ENCODE measurements around the gene VANGL1. TPM values are rescaled to one million over a fixed set of nuclear protein-coding genes. Genes with fewer than 3 reads are reported as not detected.

The VANGL1 gene
- total RNA-seq, 2 experiments from 2014 or later: 1.9 to 2.7 TPM

DNA sequence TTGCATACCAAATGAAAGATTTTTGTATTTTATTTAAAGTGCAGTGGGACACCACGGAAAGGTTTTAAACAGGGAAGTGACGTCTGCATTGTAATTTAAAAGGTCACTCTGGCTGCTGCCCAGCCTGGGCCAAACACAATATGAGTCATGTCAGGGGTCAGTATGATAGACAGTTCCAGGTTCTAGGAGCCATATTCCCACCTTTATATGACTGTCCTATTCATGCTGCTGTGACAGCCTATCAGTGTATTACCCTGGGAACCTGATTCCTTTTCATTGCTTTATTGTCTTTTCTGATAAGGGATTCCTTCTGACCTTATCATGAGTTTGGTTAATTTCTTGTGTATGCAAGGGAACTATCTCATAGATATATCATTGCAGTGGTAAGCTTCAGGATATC, 5.3 kb downstream of the VANGL1 start:
- Mint-ChIP-seq H3K36me3 (ENCODE audit: low read depth) (peaks cover under 1% of the 10 kb centered on the region), H3K27ac (no peak overlapping the region), H3K9me3 (no peaks in the 10 kb centered on the region), H3K4me3 (no peak overlapping the region), H3K27me3 (peaks cover 14% of the 10 kb centered on the region), H3K4me1 (ENCODE audit: low read depth) (peaks cover 6% of the 10 kb centered on the region)
- no peak for DNase-seq
- no peak for ATAC-seq
- no peak for TF ChIP-seq CTCF (IDR thresholded peaks at IDR 0.05)
- intact Hi-C loops (cut with micrococcal nuclease): no loop called here
- ChIA-PET POLR2A (no interaction called here), CTCF (no interaction called here)

GRCh38 chr1:115647507-115647906, 5.7 kb downstream of the VANGL1 start:
- DNase-seq (peak; percentile 64), ATAC-seq (peak; percentile 87)
- Mint-ChIP-seq H3K27ac (no peak overlapping the region), H3K9me3 (no peaks in the 10 kb centered on the region), H3K4me1 (ENCODE audit: low read depth) (peaks cover 6% of the 10 kb centered on the region), H3K36me3 (ENCODE audit: low read depth) (peaks cover 2% of the 10 kb centered on the region), H3K27me3 (peaks cover 14% of the 10 kb centered on the region), H3K4me3 (no peak overlapping the region)
- TF ChIP-seq CTCF (IDR thresholded peaks at IDR 0.05): no peak
- POLR2A ChIA-PET: no interaction called here
- CTCF ChIA-PET: no interaction called here
- intact Hi-C loops (cut with micrococcal nuclease): no loop called here

DNA sequence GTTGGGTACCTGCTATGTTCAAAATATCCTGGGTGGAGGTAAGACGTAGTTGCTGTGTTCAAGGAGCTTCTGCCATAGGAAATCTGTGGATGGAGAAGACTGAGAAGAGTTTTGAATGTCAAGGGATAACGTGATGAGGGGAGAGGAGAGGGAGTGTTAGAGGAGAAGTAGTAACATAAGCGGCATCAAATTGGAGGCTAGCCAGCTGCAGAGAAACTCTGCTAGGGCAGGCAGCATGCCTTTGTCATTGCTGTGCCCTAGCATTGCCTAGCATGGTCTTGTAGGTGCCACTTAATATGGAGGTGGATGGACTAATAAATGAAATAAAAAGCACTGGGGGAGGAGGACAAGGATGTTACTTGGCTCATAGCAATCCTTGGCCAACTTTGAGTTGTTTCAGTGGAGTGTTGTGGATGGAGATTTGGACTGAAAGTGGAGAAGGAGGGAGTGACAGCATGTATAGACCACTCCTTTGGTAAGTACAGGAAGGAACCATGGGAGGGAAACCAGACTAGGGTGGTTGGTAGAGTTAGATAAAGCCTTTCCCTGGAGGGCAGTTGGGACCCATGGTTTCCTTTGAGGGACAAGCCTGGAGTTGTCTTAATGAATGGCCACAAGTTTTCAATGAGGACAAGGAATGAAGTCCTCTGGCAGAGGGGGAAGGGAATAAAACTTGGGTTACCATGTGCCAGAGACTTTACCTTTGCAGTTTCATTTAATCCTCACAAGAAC, 6.3 kb downstream of the VANGL1 start:
- peaks cover under 1% of the 10 kb centered on the region for H3K4me1 Mint-ChIP-seq (ENCODE audit: low read depth)
- no peaks in the 10 kb centered on the region for H3K9me3 Mint-ChIP-seq
- no peak overlapping the region for H3K27ac Mint-ChIP-seq
- ChIA-PET CTCF (no interaction called here), POLR2A (interaction anchor here (1.2 kb wide), 1 partner anchor 18 kb away, joined by 3 read pairs; no protein-coding TSS in a partner anchor)
- H3K27me3 Mint-ChIP-seq: peaks cover 10% of the 10 kb centered on the region
- no peak for TF ChIP-seq CTCF (IDR thresholded peaks at IDR 0.05)
- H3K4me3 Mint-ChIP-seq: no peak overlapping the region
- intact Hi-C loops (cut with micrococcal nuclease): no loop called here
- peaks cover 2% of the 10 kb centered on the region for H3K36me3 Mint-ChIP-seq (ENCODE audit: low read depth)
- ATAC-seq: no peak
- no peak for DNase-seq

DNA sequence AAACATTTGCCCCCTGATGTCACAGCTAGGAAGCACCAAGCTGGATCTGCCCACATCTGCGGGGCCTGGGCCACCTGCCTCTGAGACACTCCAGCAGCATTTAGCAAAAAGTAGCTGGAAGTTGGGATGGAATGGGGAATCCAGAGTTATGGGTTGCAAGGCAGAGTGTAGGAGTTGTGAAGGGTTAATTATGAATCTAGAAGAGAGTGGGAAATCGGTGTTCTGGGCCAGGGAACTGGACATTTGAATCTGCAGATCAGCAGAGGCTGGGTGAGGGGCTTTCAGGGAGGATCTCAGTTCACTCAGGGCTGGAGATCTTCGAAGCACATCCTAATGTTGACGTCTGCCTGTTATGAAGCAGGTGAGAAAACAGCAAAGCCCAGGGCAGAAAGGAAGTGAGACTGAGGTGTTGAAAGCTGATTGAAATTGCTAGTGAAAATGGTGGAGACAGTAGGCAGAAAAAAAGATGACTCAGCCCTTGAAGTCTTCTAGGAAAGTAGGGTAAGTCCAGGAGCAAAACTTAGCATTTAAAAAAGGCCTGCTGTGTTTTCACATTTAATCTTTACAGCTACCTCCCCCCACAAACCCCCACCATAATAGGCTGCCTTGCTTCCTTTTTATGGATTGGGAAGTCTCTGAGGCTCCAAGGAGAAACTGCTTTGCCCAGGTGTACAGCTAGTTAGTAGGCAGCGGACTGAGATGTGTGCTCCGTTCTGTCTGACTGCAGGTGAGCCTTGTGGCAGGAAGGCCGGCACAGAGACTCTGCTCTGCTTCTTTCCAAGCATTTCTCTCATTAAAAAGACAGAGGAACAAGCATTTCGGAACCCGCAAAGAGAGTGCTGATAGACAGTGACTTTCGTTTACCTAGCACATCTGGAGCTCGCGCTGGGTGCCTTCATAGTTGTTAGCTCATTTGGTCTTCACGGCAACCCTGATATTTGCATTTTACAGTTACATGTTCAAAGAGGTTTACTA, 7.2 kb downstream of the VANGL1 start:
- Mint-ChIP-seq H3K4me1 (ENCODE audit: low read depth) (no peaks in the 10 kb centered on the region), H3K36me3 (ENCODE audit: low read depth) (peaks cover 2% of the 10 kb centered on the region), H3K9me3 (no peaks in the 10 kb centered on the region), H3K27me3 (peaks cover 7% of the 10 kb centered on the region), H3K27ac (no peak overlapping the region), H3K4me3 (no peak overlapping the region)
- intact Hi-C loops (cut with micrococcal nuclease): no loop called here
- ATAC-seq (peak; percentile 80), DNase-seq (peak; percentile 57)
- no peak for TF ChIP-seq CTCF (IDR thresholded peaks at IDR 0.05)
- ChIA-PET POLR2A (interaction anchor here (1.2 kb wide), 1 partner anchor 19 kb away, joined by 3 read pairs; no protein-coding TSS in a partner anchor), CTCF (interaction anchor here (1.3 to 2.1 kb wide), 2 partner anchors 53 to 58 kb away, joined by 3 to 10 read pairs; no protein-coding TSS in a partner anchor)
